Uterus (tissue), 4 donors: Measurements from ENCODE around the gene HSPH1. TPM values are rescaled to one million over a fixed set of nuclear protein-coding genes. Genes with fewer than 3 reads are reported as not detected.

Experiments used
- DNase-seq, 2 donors: peaks; one replicate each; pipeline ENCODE4 v3.0.0-alpha.2; 2019 to 2020
- H3K27ac ChIP-seq, 2 donors: fragments of 200-600 bp; sonication (generic); 1 replicate in 1 of 2; 2 replicates in 1 of 2; pipeline ENCODE4 v1.5.1; 2016 to 2018
- H3K27me3 ChIP-seq, 2 donors: fragments of 200-600 bp; sonication (generic); one replicate each; pipeline ENCODE4 v1.5.1; 2018 to 2019; ENCODE audit warnings: control low read depth in 1 of 2
- H3K36me3 ChIP-seq, 2 donors: fragments of 200-600 bp; sonication (generic); one replicate each; pipeline ENCODE4 v1.5.1; 2019; ENCODE audit warnings: control low read depth in 1 of 2
- H3K4me1 ChIP-seq, 2 donors: fragments of 200-600 bp; sonication (generic); one replicate each; pipeline ENCODE4 v1.5.1; 2018 to 2019; ENCODE audit warnings: control low read depth in 1 of 2
- H3K4me3 ChIP-seq, 2 donors: fragments of 200-600 bp; sonication (generic); 1 replicate in 1 of 2; 2 replicates in 1 of 2; pipeline ENCODE4 v1.5.1; 2018 to 2019; ENCODE audit warnings: mild to moderate bottlenecking in 1 of 2
- H3K9me3 ChIP-seq, 2 donors: fragments of 200-600 bp; sonication (generic); one replicate each; pipeline ENCODE4 v1.5.1; 2019; ENCODE audit warnings: control low read depth in 1 of 2
- CTCF ChIP-seq, 4 experiments: fragments of 200-600 bp in 2 of 4; fragments of 450-650 bp in 2 of 4; sonication (generic) in 2 of 4; IDR thresholded peaks; one replicate each; pipeline ENCODE4 v1.5.1; 2016 to 2019; ENCODE audit warnings: antibody characterized with exemption in 4 of 4, mild to moderate bottlenecking in 2 of 4, moderate library complexity in 1 of 4
- POLR2A ChIP-seq, 2 donors: fragments of 450-650 bp; IDR thresholded peaks; one replicate each; pipeline ENCODE4 v1.6.1; 2016; ENCODE audit warnings: antibody characterized with exemption in 2 of 2, mild to moderate bottlenecking in 1 of 2, moderate library complexity in 1 of 2
- intact Hi-C: fragments of 100-400 bp; cut with DNase I; formaldehyde crosslinking; loops from one replicate; pipeline ENCODE4 v1.15.1; 2023; ENCODE audit warnings: low total_unique reads
- total RNA-seq, 4 donors: library from RNA; depleted of rRNA in 3 of 4; stranded (reverse); fragments of >200 nt in 3 of 4; gene quantifications; one replicate each; pipeline versions ENCODE4 v1.1.0 to v1.2.4, GENCODE V29; 2014 to 2023
- donor health status: DM: yes; HTN: yes; CAD: no.

HSPH1 gene
- total RNA-seq, 4 donors from 2014 or later = 11.3 to 74.7 (median 46.2) TPM

DNA sequence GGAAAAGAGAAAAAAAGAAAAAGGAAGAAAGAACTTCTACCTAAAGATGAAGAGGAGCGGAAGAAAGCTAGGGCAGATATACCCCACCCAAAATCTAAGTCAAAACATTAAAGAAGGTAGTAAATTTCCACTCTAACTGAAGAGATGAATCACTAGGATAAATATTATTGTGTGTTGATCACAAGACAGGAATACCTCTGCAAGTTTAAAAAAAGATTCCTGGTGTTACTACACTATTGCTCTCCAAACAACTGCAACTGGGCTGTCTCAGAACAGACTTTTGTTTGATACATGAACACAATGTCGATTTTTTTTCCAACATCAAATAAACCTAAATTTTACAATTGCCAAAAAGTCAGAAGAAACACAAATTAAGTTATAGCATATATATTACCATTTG lies 6.8 kb downstream of the HSPH1 start:
- TF ChIP-seq POLR2A (IDR thresholded peaks at IDR 0.05) = no peak
- no peak for TF ChIP-seq CTCF (IDR thresholded peaks at IDR 0.05)
- H3K36me3 ChIP-seq = no peaks in the 10 kb centered on the region
- intact Hi-C loops = no loop called here

DNA sequence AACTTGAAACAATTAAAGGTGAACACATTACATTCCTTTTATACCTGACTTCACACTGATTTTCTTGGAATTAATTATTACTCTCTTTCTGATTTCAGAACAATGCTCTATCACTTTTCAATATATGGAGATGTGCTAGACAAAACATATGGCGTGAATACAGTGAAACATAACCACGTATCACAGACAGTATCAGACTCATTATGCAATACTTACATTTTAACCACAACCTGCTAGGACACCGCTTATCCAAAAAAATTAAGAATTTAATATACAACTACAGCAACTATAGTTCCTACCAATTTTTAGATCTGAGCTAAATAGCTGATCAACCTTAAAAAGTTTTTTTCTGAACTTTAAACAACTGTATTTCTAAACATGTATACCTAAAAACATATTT lies 9.9 kb downstream of the HSPH1 start:
- H3K9me3 ChIP-seq = no peaks in the 10 kb centered on the region
- no peak overlapping the region for H3K4me3 ChIP-seq
- no peaks in the 10 kb centered on the region for H3K4me1 ChIP-seq
- intact Hi-C loops = no loop called here
- no peak overlapping the region for H3K27ac ChIP-seq
- TF ChIP-seq CTCF (IDR thresholded peaks at IDR 0.05) (no peak), POLR2A (IDR thresholded peaks at IDR 0.05) (no peak)
- no peak for DNase-seq
- no peaks in the 10 kb centered on the region for H3K36me3 ChIP-seq
- no peaks in the 10 kb centered on the region for H3K27me3 ChIP-seq

More for the DNA sequence above, 6.8 kb downstream of the HSPH1 start:
- Histone ChIP-seq H3K4me3 (no peak overlapping the region), H3K27ac (no peak overlapping the region), H3K27me3 (no peaks in the 10 kb centered on the region), H3K4me1 (peaks cover 3% of the 10 kb centered on the region in 2 donors), H3K9me3 (no peaks in the 10 kb centered on the region)
- no peak for DNase-seq

- no peaks in the 10 kb centered on the region for H3K4me1 ChIP-seq
- no peaks in the 10 kb centered on the region for H3K36me3 ChIP-seq
- H3K27me3 ChIP-seq = no peaks in the 10 kb centered on the region
- H3K27ac ChIP-seq = no peak overlapping the region
- DNase-seq = no peak
- intact Hi-C loops = no loop called here
- no peak for TF ChIP-seq POLR2A (IDR thresholded peaks at IDR 0.05)
- TF ChIP-seq CTCF (IDR thresholded peaks at IDR 0.05) = no peak
- H3K4me3 ChIP-seq = no peak overlapping the region
- no peaks in the 10 kb centered on the region for H3K9me3 ChIP-seq
These were observed 11.3 kb downstream of the HSPH1 start for GRCh38 chr13:31150315-31150985.

DNA sequence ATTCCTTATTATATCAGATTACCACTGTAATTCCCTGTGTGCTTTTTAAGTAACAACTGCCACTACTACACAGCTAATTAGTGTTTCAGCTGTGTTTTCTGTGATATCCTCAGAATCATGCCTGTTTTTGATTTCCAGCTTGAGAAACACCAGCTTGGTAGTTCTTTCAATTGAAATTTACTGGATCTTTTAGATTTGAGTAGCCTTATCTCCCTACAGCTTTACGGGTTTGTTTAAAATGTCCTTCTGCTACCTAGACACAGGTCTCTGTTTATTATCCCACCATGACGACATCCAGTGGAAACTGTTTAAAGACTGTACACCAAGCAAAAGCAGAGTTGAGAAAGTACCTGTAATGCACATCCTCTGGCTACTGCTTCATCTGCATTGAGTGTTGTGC lies 12.1 kb downstream of the HSPH1 start:
- Histone ChIP-seq H3K27ac (no peak overlapping the region), H3K36me3 (no peaks in the 10 kb centered on the region), H3K27me3 (no peaks in the 10 kb centered on the region), H3K9me3 (no peaks in the 10 kb centered on the region), H3K4me3 (no peak overlapping the region), H3K4me1 (no peaks in the 10 kb centered on the region)
- TF ChIP-seq POLR2A (IDR thresholded peaks at IDR 0.05) (no peak), CTCF (IDR thresholded peaks at IDR 0.05) (no peak)
- no peak for DNase-seq
- intact Hi-C loops = no loop called here

- TF ChIP-seq CTCF (IDR thresholded peaks at IDR 0.05) (no peak), POLR2A (IDR thresholded peaks at IDR 0.05) (no peak)
- H3K36me3 ChIP-seq = no peaks in the 10 kb centered on the region
- no peaks in the 10 kb centered on the region for H3K27me3 ChIP-seq
- H3K27ac ChIP-seq = no peak overlapping the region
- H3K4me3 ChIP-seq = no peak overlapping the region
- H3K4me1 ChIP-seq = no peaks in the 10 kb centered on the region
- no peaks in the 10 kb centered on the region for H3K9me3 ChIP-seq
- DNase-seq = no peak
- intact Hi-C loops = no loop called here
These were observed 16.3 kb downstream of the HSPH1 start for GRCh38 chr13:31145417-31145816.
